Esophagus muscularis mucosa (tissue), 4 donors: ENCODE measurements around the gene CACHD1. TPM values are rescaled to one million over a fixed set of nuclear protein-coding genes. Genes with fewer than 3 reads are reported as not detected.

ENCODE experiments used
- DNase-seq: peaks from one replicate; pipeline ENCODE4 v3.0.0-alpha.2; 2017; ENCODE audit errors: extremely low spot score
- H3K27ac ChIP-seq, 4 donors: fragments of 200-600 bp; sonication (generic); replicated peaks in 1 of 4; 1 replicate in 3 of 4; 2 replicates in 1 of 4; pipeline ENCODE4 v1.5.1; 2016 to 2019; ENCODE audit warnings: mild to moderate bottlenecking in 1 of 4
- H3K27me3 ChIP-seq, 4 donors: fragments of 200-600 bp; sonication (generic); one replicate each; pipeline versions ENCODE4 v1.5.1 to v1.6.0; 2016 to 2019
- H3K36me3 ChIP-seq, 4 donors: fragments of 200-600 bp; sonication (generic); one replicate each; pipeline ENCODE4 v1.5.1; 2016 to 2019
- H3K4me1 ChIP-seq, 4 donors: fragments of 200-600 bp; sonication (generic); one replicate each; pipeline ENCODE4 v1.5.1; 2016 to 2019
- H3K4me3 ChIP-seq, 4 donors: fragments of 200-600 bp; sonication (generic); 1 replicate in 2 of 4; 2 replicates in 2 of 4; pipeline ENCODE4 v1.5.1; 2016 to 2019; ENCODE audit warnings: mild to moderate bottlenecking in 4 of 4, moderate library complexity in 1 of 4
- H3K9me3 ChIP-seq, 4 donors: fragments of 200-600 bp; sonication (generic); 1 replicate in 3 of 4; 2 replicates in 1 of 4; pipeline ENCODE4 v1.5.1; 2016 to 2019
- CTCF ChIP-seq, 3 experiments: fragments of 200-600 bp in 2 of 3; fragments of 450-650 bp in 1 of 3; sonication (generic) in 2 of 3; IDR thresholded peaks; one replicate each; pipeline ENCODE4 v1.5.1; 2017 to 2019; ENCODE audit warnings: antibody characterized with exemption in 3 of 3, mild to moderate bottlenecking in 2 of 3, moderate library complexity in 1 of 3
- EP300 ChIP-seq: sonication (generic); formaldehyde crosslinking; IDR thresholded peaks from one replicate; pipeline ENCODE4 v1.6.1; 2017; ENCODE audit warnings: antibody characterized with exemption
- POLR2A ChIP-seq: fragments of 450-650 bp; IDR thresholded peaks from one replicate; pipeline ENCODE4 v1.6.1; 2017; ENCODE audit warnings: antibody characterized with exemption, moderate library complexity, mild to moderate bottlenecking, low read depth
- POLR2AphosphoS5 ChIP-seq, 2 donors: sonication (generic); formaldehyde crosslinking; IDR thresholded peaks; one replicate each; pipeline ENCODE4 v1.6.1; 2017; ENCODE audit warnings: antibody characterized with exemption in 2 of 2
- WGBS: methylation state at CpG from one replicate; pipeline ENCODE4 v1.1.5; 2018; 5-methylcytosine and 5-hydroxymethylcytosine counted together
- intact Hi-C: fragments of 100-400 bp; cut with DNase I; formaldehyde crosslinking; loops from one replicate; pipeline ENCODE4 v1.15.1; 2023
- total RNA-seq, 4 donors: library from RNA; depleted of rRNA; stranded (reverse); fragments of >200 nt; gene quantifications; one replicate each; pipeline versions ENCODE4 v1.1.0 to v1.2.1, GENCODE V29; 2016

Gene CACHD1
- total RNA-seq, 4 donors from 2014 or later = 6.6 to 10.7 (median 10.1) TPM

- no peak overlapping the region for H3K4me3 ChIP-seq
- no peaks in the 10 kb centered on the region for H3K9me3 ChIP-seq
- intact Hi-C loops = no loop called here
- no peaks in the 10 kb centered on the region for H3K4me1 ChIP-seq
- no peak for TF ChIP-seq POLR2AphosphoS5 (IDR thresholded peaks at IDR 0.05)
- TF ChIP-seq POLR2A = no peak
- no peak for TF ChIP-seq EP300
- TF ChIP-seq CTCF (IDR thresholded peaks at IDR 0.05) = no peak
- WGBS = 83% methylated on average over 2 of the region's 2 CpGs
- DNase-seq = no peak
- H3K27ac ChIP-seq = no peak overlapping the region
- H3K36me3 ChIP-seq = no peaks in the 10 kb centered on the region
- no peaks in the 10 kb centered on the region for H3K27me3 ChIP-seq
These were observed 32.5 kb upstream of the CACHD1 start for GRCh38 chr1:64437453-64437852.

- Histone ChIP-seq H3K4me3 (no peak overlapping the region), H3K27me3 (no peaks in the 10 kb centered on the region), H3K27ac (no peak overlapping the region), H3K9me3 (no peaks in the 10 kb centered on the region), H3K4me1 (no peaks in the 10 kb centered on the region), H3K36me3 (no peaks in the 10 kb centered on the region)
- intact Hi-C loops = no loop called here
- TF ChIP-seq CTCF (IDR thresholded peaks at IDR 0.05) (no peak), POLR2A (no peak), POLR2AphosphoS5 (IDR thresholded peaks at IDR 0.05) (no peak), EP300 (no peak)
- DNase-seq = no peak
- WGBS = 81% methylated on average over 7 of the region's 7 CpGs
These were observed 29.6 kb upstream of the CACHD1 start for GRCh38 chr1:64440183-64440826.

GRCh38 chr1:64451440-64451839 lies 18.5 kb upstream of the CACHD1 start:
- 88% methylated on average over 1 of the region's 1 CpG for WGBS
- DNase-seq = no peak
- Histone ChIP-seq H3K27me3 (no peaks in the 10 kb centered on the region), H3K9me3 (no peaks in the 10 kb centered on the region), H3K36me3 (no peaks in the 10 kb centered on the region), H3K27ac (no peak overlapping the region), H3K4me3 (no peak overlapping the region), H3K4me1 (no peaks in the 10 kb centered on the region)
- intact Hi-C loops = loop anchor here (10.0 kb wide), 1 partner anchor 167 kb away; no protein-coding TSS in a partner anchor
- no peak for TF ChIP-seq POLR2AphosphoS5 (IDR thresholded peaks at IDR 0.05)
- TF ChIP-seq CTCF (IDR thresholded peaks at IDR 0.05) = no peak
- no peak for TF ChIP-seq POLR2A
- TF ChIP-seq EP300 = no peak

DNA sequence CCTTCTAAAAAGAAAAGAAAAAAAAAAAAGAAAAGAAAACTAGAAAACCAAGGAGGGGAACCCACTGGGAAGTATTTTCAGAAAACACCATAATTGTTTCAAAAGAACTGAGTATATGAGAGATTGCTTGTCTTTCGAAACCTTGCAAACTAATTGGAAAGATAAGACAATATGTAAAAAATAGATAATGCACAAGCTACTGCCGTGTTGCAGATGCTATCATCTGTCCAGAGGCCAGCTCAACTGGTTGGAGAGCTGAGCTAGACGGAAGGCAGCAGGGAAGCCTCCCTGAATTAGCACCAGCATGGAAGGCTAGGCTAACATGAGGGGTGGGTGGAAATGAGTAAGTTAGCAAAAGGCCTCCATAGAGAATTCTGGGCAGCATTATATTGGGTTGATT lies 16.2 kb upstream of the CACHD1 start:
- intact Hi-C loops = loop anchor here (10.0 kb wide), 1 partner anchor 169 kb away; no protein-coding TSS in a partner anchor
- WGBS = 86% methylated on average over 3 of the region's 3 CpGs
- H3K4me1 ChIP-seq = no peaks in the 10 kb centered on the region
- no peak for TF ChIP-seq POLR2A
- TF ChIP-seq EP300 = no peak
- no peak for TF ChIP-seq POLR2AphosphoS5 (IDR thresholded peaks at IDR 0.05)
- TF ChIP-seq CTCF (IDR thresholded peaks at IDR 0.05) = no peak
- no peaks in the 10 kb centered on the region for H3K9me3 ChIP-seq
- no peak overlapping the region for H3K4me3 ChIP-seq
- H3K27me3 ChIP-seq = no peaks in the 10 kb centered on the region
- peak; percentile 34 for DNase-seq
- no peaks in the 10 kb centered on the region for H3K36me3 ChIP-seq
- H3K27ac ChIP-seq = no peak overlapping the region

DNA sequence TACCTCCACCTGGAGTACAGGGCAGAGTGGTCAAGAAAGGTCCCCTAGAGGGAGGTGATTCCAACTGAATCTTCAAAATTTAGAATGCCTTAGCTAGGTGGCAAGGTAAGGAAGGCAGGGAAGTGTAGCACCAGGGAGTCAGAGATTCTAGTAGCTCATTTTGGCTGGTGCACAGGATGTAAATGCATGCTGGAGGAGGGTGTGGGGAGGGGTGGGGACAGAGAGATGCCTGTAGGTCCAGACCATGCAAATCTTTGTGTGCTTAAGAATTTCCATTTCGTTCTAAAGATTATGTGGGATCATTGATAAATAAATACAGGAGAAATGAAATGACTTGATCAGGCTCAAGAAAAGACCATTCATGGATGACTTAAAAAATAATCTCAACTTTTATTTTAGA lies 11.0 kb upstream of the CACHD1 start:
- Histone ChIP-seq H3K4me1 (no peaks in the 10 kb centered on the region), H3K36me3 (no peaks in the 10 kb centered on the region), H3K27ac (no peak overlapping the region), H3K9me3 (no peaks in the 10 kb centered on the region), H3K27me3 (no peaks in the 10 kb centered on the region), H3K4me3 (no peak overlapping the region)
- 79% methylated on average over 1 of the region's 1 CpG for WGBS
- intact Hi-C loops = loop anchor here (10.0 kb wide), 1 partner anchor 174 kb away; no protein-coding TSS in a partner anchor
- DNase-seq = peak; percentile 84
- no peak for TF ChIP-seq POLR2A
